ENCODE results near the gene TNFRSF17. TPM values are rescaled to one million over a fixed set of nuclear protein-coding genes. Genes with fewer than 3 reads are reported as not detected.

The TNFRSF17 gene
- total RNA-seq, 2 donors from 2014 or later, result 1.3 to 4.2 TPM

DNA sequence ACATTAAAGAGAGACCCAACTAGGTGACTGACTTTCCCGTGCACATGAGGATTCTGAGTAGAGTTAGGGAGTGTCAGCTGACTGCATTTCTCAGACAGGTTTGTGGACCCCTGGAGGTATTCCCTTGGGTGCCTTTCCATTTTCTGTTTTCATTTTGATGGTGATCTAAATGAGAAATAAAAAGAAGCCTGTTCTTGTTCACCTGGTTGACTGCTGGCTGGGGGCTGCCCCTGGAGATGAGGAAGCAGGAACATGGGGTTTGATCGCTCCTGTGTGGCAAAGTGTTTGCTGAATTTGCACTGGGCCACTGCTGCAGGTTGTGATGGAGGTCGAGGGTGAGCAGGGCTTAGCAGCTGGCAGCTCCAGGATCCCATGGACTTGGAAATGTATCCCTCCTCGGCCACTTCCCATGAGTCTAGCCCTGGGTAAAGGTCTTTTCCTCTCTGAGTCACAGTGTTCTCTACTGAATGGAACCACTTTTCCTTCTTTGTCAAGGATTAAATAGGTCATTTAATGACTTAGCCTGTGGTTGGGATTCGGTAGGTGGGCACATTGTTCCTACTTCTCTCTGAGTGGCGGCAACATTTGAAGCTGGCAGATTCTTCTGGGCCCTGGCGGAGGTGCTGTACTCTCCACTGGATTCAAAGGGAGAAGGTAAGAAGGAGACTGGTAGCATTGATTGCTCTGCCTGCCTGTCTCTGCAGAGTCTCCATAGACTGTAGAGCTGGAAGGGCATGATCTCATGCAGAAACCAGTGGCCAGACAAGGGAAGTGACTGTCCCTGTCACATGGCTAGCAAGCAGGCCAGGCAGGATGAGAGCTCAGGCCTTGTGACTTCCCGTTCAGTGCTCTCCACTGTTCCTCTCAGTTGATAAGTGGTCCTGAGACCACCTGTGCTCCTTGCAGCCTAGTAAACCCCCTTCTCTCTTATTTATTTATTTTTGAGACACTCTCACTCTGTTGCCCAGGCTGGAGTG, 29.4 kb downstream of the TNFRSF17 start:
- Histone ChIP-seq H3K27me3 (no peaks in the 10 kb centered on the region), H3K36me3 (no peaks in the 10 kb centered on the region), H3K9me3 (no peaks in the 10 kb centered on the region), H3K4me3 (no peak overlapping the region), H3K9ac (ENCODE audit: low read depth in 2 of 2, low read length in 2 of 2) (no peak overlapping the region), H3K4me1 (no peaks in the 10 kb centered on the region), H3K27ac (peak overlapping the region; percentile 29)
- intact Hi-C loops (cut with DNase I), result no loop called here
- peak; percentile 22 for DNase-seq
- TF ChIP-seq, protein P1, sequence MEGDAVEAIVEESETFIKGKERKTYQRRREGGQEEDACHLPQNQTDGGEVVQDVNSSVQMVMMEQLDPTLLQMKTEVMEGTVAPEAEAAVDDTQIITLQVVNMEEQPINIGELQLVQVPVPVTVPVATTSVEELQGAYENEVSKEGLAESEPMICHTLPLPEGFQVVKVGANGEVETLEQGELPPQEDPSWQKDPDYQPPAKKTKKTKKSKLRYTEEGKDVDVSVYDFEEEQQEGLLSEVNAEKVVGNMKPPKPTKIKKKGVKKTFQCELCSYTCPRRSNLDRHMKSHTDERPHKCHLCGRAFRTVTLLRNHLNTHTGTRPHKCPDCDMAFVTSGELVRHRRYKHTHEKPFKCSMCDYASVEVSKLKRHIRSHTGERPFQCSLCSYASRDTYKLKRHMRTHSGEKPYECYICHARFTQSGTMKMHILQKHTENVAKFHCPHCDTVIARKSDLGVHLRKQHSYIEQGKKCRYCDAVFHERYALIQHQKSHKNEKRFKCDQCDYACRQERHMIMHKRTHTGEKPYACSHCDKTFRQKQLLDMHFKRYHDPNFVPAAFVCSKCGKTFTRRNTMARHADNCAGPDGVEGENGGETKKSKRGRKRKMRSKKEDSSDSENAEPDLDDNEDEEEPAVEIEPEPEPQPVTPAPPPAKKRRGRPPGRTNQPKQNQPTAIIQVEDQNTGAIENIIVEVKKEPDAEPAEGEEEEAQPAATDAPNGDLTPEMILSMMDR (IDR thresholded peaks at IDR 0.05), result no peak

DNA sequence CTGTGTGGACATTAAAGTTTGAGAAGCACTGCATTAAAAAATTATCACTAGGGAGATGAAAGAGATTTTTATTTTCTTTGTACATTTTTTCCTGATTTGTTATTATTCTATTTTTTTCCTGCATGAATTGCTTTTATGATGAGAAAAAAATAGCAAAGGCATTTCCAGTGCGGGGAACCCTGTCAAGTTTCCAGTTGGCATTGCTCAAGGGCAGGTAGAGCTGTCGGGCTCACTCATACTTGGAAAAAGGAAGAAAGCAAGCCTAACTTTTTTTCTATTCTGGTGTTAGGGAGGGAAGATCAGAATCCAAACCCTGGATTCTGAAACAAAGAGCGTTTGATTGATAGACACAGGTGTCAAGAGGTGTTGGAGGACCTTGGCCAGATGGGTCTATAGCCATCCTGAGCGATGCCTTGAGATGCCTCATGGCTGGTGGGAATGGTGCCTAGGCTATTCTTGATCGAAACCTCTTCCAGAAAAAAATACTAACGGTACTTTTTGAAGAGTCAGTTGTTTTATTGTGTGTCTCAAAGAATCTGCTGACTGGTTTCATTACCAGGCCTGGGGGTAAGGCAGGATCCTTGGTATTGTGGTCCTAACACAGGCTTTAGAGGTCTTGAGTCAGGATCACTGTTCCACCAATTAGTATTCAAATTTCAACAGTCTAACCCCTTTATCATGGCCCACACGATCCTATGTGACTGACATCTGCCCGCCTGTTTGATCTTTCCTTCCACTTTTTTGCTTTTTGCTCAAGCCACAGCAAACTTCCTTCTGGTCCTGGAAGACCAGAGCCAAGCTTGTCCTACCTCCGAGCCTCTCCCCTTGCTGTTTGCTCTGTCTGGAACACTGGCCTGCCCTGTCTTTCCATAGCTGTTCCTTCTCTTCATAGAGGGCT, 31.7 kb downstream of the TNFRSF17 start:
- no peaks in the 10 kb centered on the region for H3K27me3 ChIP-seq
- H3K4me1 ChIP-seq, result no peaks in the 10 kb centered on the region
- no peak overlapping the region for H3K9ac ChIP-seq (ENCODE audit: low read depth in 2 of 2, low read length in 2 of 2)
- no peak overlapping the region for H3K4me3 ChIP-seq
- no peak overlapping the region for H3K27ac ChIP-seq
- TF ChIP-seq, protein P1 (IDR thresholded peaks at IDR 0.05), result no peak
- H3K9me3 ChIP-seq, result no peaks in the 10 kb centered on the region
- H3K36me3 ChIP-seq, result no peaks in the 10 kb centered on the region
- intact Hi-C loops (cut with DNase I), result no loop called here
- DNase-seq, result no peak

DNA sequence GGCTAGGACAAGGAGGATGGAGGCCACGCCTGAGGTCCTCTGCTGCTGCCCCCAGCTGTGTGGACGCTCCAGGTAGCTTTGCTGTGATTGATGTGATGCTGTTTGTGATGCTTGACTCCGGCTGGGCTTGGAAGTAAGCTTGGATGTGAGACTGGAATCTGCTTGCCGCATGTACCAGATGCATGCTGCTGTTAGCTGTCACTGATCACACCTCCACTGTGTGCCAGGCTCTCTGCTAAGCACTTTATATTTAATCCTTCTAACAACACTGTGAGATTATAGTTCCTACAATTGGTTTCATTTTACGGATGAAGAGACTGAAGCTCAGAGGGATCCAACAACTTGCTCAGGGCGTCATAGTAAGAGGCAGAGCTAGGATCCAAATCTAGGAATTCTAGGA, 35.0 kb downstream of the TNFRSF17 start:
- H3K36me3 ChIP-seq, result no peaks in the 10 kb centered on the region
- TF ChIP-seq, protein P1 (IDR thresholded peaks at IDR 0.05), result no peak
- intact Hi-C loops (cut with DNase I), result no loop called here

DNA sequence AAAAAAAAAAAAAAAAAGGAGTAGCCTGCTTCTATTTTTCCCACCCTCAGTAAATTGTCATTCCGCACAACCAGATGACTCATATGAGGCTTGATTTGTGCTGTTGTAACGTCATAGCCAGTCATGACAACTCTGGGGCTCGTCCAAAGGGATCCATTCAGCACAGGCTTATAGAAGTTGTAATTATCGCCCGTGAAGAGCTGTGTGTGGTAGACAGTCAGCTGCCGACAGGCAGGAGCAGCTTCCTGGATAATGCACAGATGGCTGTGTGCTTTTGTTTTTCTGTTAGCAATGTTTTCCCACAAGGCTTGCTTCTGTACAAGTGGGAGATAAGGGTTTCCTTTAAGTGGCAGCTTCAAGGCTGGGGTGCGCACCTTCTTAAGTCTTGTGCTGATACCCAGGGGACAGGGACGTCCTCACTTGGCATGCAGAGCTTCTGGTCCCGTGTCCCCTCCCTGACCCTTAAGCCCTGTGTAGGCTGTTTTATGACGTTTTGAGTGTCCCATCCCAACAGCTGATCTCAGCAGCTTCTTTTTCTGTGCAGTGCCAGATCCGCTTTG, 37.5 kb downstream of the TNFRSF17 start:
- no peak for DNase-seq
- TF ChIP-seq, protein P1 (IDR thresholded peaks at IDR 0.05), result no peak

More for the DNA sequence above, 35.0 kb downstream of the TNFRSF17 start:
- Histone ChIP-seq H3K27me3 (no peaks in the 10 kb centered on the region), H3K9ac (ENCODE audit: low read depth in 2 of 2, low read length in 2 of 2) (no peak overlapping the region), H3K4me3 (no peak overlapping the region), H3K9me3 (no peaks in the 10 kb centered on the region), H3K27ac (no peak overlapping the region), H3K4me1 (no peaks in the 10 kb centered on the region)
- DNase-seq, result no peak

DNA sequence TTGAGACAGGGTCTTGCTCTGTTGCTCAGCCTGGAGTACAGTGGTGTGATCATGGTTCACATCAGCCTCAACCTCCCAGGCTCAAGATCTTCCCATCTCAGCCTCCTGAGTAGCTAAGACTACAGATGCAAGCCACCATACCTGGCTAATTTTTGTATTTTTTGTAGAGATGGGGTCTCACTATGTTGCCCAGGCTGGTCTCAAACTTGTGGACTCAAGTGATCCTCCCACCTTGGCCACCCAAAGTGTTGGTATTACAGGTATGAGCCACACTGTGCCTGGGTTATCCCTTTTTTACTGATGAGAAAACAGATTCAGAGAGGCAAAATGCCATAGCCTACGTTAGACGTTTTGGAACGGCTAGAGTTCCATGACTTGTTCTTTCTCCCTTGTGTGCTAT, 41.6 kb downstream of the TNFRSF17 start:
- no peak for DNase-seq
- Histone ChIP-seq H3K4me3 (no peak overlapping the region), H3K4me1 (no peaks in the 10 kb centered on the region), H3K9me3 (no peaks in the 10 kb centered on the region), H3K9ac (ENCODE audit: low read depth in 2 of 2, low read length in 2 of 2) (no peak overlapping the region), H3K36me3 (no peaks in the 10 kb centered on the region), H3K27ac (no peak overlapping the region), H3K27me3 (no peaks in the 10 kb centered on the region)
- TF ChIP-seq, protein P1 (IDR thresholded peaks at IDR 0.05), result no peak
- intact Hi-C loops (cut with DNase I), result no loop called here

More for the DNA sequence above, 37.5 kb downstream of the TNFRSF17 start:
- Histone ChIP-seq H3K36me3 (no peaks in the 10 kb centered on the region), H3K9ac (ENCODE audit: low read depth in 2 of 2, low read length in 2 of 2) (no peak overlapping the region), H3K9me3 (no peaks in the 10 kb centered on the region), H3K4me1 (no peaks in the 10 kb centered on the region), H3K27ac (no peak overlapping the region), H3K4me3 (no peak overlapping the region), H3K27me3 (no peaks in the 10 kb centered on the region)
- intact Hi-C loops (cut with DNase I), result no loop called here
